Mononuclear cell (primary cell): Measurements from ENCODE around the gene RNPEPL1. TPM values are rescaled to one million over a fixed set of nuclear protein-coding genes. Genes with fewer than 3 reads are reported as not detected.
"Not testable (repeated sequence)": the region's sequence is repeated elsewhere in the genome, so short reads cannot be mapped to it uniquely, and the experiment has no call there.

Experiments used
- H3K27me3 ChIP-seq: 2 replicates; pipeline ENCODE4 v1.6.0; 2011; ENCODE audit warnings: low read length, control low read depth; ENCODE audit not compliant: insufficient read depth
- H3K4me1 ChIP-seq: 2 replicates; pipeline ENCODE4 v1.5.1; 2011; ENCODE audit warnings: mild to moderate bottlenecking, low read length, control low read depth; ENCODE audit not compliant: insufficient read depth
- H3K4me3 ChIP-seq: 2 replicates; pipeline ENCODE4 v1.5.1; 2011; ENCODE audit warnings: mild to moderate bottlenecking, low read length, moderate library complexity
- H3K9me3 ChIP-seq: 2 replicates; pipeline ENCODE4 v1.5.1; 2011; ENCODE audit warnings: low read depth, mild to moderate bottlenecking, control low read depth, low read length
- total RNA-seq: library from RNA; depleted of rRNA; stranded (reverse); fragments of >200 nt; gene quantifications from one replicate; pipeline ENCODE4 v1.2.3, GENCODE V29; 2012

RNPEPL1 gene
- total RNA-seq, 1 donor, result 41.1 TPM

DNA sequence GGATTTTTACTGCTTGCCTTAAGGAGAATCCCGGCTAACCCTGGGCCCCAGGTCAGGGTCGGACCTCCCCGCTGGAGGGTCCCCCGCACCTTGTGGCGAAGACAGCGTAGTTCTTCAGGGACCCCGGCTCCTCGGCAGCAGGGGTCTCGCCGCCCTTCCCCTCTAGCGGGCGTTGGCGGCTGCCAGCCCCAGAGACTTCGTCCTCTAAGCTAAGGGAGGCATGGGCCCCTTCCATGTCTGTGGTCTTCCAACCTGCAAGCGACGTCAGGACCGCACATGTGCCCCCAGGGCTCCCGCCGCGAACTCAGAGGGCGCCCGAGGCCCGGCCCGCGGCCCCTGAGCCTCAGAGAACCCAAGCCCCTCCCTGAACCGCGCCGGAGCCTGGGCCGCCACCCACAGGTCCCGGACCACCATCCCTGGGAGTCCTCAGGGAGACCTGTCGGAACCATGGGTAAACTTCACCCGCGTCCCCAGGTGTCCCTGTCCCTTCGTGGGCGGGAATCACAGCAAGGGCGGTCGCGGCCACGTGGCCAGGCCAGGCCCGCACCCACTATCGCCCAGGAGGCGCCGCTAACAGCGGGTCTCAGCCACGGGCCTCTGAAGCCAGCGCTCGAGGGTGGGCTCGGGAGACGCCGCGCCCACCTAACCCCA lies 11.1 kb upstream of the RNPEPL1 start:
- Histone ChIP-seq H3K9me3 (no peaks in the 10 kb centered on the region), H3K4me1 (peaks cover 40% of the 10 kb centered on the region), H3K27me3 (no peaks in the 10 kb centered on the region), H3K4me3 (no peak overlapping the region)

DNA sequence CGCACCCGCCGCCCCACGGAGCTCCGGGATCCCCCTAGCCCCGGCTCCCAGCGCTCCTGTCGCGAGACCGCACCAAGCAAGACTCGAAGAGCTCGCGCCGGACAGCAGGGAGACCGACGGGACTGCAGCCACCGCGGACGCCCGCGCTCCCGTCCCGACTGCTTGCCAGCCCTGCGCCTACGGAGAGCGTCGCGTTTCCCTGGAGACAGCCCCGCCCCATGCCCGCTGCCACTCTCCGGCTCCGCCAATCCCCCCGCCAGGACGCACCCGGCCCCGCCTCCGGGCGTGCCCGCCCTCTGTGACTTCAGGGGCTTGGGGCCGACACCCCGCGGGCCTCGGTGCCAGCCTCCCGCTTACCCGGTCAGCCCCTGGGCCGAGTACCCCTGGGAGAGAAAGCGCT lies 10.5 kb upstream of the RNPEPL1 start, which contains the start of gene ANKMY1:
ANKMY1 (minus strand) TSS at position 181 of the 400 bp plus-strand sequence. CDS start 653 bp downstream, outside the sequence.
- H3K4me3 ChIP-seq, result no peak within 1 kb of the TSS
- no peaks in the 10 kb centered on the region for H3K9me3 ChIP-seq
- peaks cover 46% of the 10 kb centered on the region for H3K4me1 ChIP-seq
- no peaks in the 10 kb centered on the region for H3K27me3 ChIP-seq

DNA sequence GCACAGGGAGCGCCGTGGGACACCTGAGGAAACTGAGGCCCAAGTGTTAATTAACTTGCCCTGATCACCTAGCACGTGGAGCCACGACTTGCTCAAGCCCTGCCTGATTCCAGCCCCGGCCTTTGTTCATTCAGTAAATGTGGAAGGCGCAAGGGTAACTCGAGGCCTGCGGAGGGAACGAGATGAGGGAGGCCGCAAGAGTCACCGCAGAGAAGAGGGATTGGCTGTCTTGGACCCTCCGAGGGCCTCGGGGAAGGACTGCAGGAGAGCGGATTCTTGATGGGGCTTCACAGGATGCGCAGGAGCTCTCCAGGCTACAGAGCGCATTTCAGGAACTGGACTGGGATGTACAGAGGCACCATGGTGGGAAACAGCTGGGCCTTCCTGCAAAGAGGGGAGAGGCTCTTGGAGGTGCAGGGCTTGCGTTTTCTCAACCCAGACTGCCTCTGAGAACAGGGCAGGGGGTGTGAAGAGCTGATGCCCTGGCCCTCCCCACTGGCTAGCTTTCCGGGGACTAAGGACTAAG lies 10.0 kb upstream of the RNPEPL1 start:
- Histone ChIP-seq H3K27me3 (no peaks in the 10 kb centered on the region), H3K4me3 (no peak overlapping the region), H3K9me3 (no peaks in the 10 kb centered on the region), H3K4me1 (peaks cover 51% of the 10 kb centered on the region)

DNA sequence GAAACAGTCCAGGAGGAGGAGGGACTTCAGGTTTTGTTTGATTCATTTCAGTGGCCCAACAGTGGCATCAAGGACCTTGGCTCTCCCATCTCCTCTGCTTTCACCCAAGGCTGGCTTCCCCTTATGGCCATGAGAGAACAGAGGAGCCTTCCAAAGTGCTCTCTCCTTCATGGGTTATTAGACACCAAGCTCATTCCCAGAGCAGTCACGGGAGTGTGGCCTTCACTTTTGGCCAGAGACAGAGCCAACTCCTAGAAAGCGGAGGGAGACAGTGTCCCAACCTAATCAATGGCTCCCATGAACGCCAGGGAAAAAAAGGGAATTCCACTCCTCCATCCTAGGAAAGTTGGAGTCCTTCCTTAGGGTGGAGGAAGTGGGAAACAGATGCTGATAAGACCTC lies 9.0 kb upstream of the RNPEPL1 start:
- Histone ChIP-seq H3K9me3 (no peaks in the 10 kb centered on the region), H3K4me1 (peaks cover 61% of the 10 kb centered on the region), H3K4me3 (no peak overlapping the region), H3K27me3 (no peaks in the 10 kb centered on the region)

DNA sequence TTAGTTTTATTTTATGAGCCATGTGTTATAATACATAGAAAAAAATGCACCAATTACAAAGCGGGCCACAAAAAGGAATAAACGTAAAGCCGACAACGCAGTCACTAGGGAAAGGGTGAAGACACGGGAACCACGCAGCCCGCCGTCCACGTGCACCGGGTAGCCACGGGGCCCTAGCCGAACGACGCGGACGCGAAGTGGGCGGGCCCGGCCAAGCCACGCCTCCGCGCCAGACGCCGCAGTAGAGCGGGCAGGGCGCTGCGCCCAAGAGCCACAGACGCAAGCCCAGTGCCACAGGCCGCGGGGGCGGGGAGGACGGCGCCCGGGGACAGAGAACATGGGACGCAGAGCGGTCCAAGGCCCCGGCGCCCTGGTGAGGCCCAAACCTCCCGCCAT lies 8.2 kb upstream of the RNPEPL1 start, which contains the start of gene DUSP28:
DUSP28 (plus strand) TSS at position 274 of the 396 bp plus-strand sequence. CDS start 328 bp downstream, outside the sequence.
- Histone ChIP-seq H3K4me3 (peak within 1 kb of the TSS; percentile 68), H3K27me3 (no peaks in the 10 kb centered on the region), H3K4me1 (peaks cover 69% of the 10 kb centered on the region)

DNA sequence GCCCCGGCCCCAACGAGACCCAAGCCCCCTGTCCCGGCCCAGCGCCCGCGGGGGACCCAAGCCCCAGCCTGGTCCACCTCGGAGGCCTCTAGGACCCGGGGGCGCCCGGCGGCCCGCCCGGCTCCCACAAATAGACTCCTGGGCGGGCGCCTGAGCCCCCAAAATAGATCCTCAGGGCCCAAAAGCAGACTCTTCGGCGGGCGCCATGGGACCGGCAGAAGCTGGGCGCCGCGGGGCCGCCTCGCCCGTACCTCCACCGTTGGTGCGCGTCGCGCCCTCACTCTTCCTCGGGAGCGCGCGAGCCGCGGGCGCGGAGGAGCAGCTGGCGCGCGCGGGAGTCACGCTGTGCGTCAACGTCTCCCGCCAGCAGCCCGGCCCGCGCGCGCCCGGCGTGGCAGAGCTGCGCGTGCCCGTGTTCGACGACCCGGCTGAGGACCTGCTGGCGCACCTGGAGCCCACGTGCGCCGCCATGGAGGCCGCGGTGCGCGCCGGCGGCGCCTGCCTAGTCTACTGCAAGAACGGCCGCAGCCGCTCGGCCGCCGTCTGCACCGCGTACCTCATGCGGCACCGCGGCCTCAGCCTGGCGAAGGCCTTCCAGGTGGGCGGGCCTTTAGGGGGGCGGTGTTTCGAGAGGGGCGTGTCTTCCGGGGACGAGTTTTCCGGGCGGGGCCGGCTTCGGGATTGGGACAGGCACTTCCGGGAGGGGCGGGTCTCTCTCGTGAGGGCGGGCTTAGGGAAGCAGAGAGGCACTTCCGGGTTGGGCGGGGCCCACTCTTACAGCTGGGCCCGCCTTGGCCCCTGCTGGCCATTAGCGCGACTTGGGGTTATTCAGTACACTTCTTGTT lies 7.6 kb upstream of the RNPEPL1 start:
- Histone ChIP-seq H3K27me3 (no peaks in the 10 kb centered on the region), H3K4me1 (peaks cover 75% of the 10 kb centered on the region), H3K9me3 (no peaks in the 10 kb centered on the region), H3K4me3 (peak overlapping the region; percentile 68)

More for the DNA sequence above, 8.2 kb upstream of the RNPEPL1 start, which contains the start of gene DUSP28:
- H3K9me3 ChIP-seq, result no peaks in the 10 kb centered on the region

DNA sequence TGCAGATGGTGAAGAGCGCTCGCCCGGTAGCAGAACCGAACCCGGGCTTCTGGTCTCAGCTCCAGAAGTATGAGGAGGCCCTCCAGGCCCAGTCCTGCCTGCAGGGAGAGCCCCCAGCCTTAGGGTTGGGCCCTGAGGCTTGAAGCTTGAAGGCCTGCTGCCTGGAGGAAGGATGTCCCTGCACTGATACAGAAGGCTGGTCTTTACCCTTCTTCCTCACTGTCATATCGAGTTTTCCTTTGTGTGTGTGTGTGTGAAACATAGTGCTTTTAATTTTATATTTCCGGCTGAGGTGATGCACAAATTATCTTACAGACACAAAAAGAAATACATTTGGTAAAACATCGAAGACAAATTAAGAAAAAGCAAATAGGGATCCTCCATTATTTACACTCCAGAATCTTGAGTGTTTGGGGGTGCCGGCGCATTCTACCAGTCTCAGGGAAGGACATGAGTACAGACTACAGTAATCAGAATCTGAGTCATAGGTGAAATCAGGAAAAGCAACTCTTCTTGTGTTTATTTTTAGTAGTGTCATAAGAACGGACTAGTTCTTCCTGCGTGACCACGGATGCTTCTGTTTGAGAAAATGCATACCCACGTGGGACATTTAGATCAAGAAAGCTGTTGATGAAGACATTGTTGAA lies 6.8 kb upstream of the RNPEPL1 start:
- Histone ChIP-seq H3K4me3 (peak overlapping the region; percentile 68), H3K4me1 (peaks cover 81% of the 10 kb centered on the region), H3K9me3 (no peaks in the 10 kb centered on the region), H3K27me3 (no peaks in the 10 kb centered on the region)

DNA sequence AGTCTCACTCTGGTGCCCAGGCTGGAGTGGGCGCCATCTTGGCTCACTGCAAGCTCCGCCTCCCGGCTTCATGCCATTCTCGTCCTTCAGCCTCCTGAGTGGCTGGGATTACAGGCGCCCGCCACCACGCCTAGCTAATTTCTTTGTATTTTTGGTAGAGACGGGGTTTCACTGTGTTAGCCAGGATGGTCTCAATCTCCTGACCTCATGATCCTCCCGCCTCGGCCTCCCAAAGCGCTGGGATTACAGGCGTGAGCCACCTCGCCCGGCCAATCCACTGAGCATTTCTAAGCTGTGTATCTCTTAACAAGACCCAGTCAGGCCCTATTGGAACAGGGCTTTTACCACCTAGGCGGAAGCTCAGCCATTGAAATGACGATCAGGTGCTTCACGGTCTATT lies 5.1 kb upstream of the RNPEPL1 start:
- not testable (repeated sequence) for H3K9me3 ChIP-seq, H3K4me3 ChIP-seq, H3K27me3 ChIP-seq
- peaks cover 83% of the 10 kb centered on the region for H3K4me1 ChIP-seq

DNA sequence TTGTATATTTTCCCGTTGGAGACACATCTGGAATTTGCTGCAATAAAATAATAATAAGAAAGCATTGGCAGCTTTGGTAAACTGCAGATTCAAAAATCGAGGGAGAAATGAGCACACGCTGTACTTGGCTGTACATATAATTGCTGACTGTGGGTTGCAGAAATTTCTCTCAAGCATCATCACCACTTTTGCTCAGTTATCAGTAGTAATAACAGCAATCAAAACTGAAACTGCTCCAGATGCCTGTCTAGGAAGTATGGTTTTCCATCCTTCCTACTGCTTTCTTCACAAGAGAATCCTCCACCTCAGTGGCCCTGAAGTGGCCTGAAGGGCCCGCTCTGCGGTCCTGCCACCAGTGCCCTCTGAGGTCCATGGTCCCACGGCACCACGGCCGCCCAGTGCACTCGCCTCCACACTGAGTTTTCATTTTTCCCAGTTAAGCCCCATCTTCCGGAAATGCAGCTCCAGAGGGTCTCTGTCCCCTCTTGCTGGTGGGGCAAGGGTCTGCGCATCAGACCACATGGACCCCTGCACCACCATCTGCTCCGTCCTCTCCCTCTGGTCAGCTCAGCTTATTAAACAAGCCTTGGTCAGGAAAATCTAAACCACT lies 4.2 kb upstream of the RNPEPL1 start:
- Histone ChIP-seq H3K4me3 (no peak overlapping the region), H3K9me3 (no peaks in the 10 kb centered on the region), H3K27me3 (no peaks in the 10 kb centered on the region), H3K4me1 (peaks cover 77% of the 10 kb centered on the region)

DNA sequence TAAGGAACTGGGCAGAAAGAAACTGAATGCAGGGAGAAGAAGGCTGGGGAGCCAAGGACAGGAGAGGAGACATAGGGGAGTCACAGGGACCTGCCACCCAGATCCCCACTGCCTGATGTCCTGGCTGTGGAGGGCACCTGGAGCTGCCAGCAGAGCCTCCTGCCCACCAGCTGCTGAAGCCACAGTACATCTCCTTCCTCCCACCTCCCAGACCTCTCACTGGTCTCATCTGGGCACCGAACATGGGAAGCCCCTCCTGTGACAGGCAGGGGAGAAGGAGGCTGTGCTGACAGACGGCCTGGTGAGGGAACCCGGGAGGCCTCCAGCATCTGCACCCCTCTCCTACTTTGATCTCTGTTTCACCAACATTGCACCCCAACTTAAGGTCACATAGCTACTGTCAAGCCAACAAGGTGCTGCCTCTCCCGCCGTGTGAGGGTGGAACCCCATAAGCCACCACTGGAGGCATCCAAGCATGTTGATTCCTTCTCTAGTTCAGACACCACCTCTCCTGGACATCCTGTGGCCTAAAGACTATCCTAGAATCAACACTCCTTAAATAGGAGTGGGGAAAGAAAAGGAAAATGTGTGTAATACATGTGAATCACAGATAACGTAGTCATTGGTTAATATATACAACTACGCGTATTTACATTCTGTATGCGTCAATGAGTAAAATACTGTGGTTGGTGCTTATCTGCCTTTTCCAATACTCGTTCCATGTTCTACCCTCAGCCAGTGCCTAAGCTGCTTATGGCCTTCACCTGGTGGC lies 3.5 kb upstream of the RNPEPL1 start:
- Histone ChIP-seq H3K4me1 (peaks cover 77% of the 10 kb centered on the region), H3K4me3 (peak overlapping the region; percentile 32), H3K9me3 (no peaks in the 10 kb centered on the region), H3K27me3 (no peaks in the 10 kb centered on the region)

DNA sequence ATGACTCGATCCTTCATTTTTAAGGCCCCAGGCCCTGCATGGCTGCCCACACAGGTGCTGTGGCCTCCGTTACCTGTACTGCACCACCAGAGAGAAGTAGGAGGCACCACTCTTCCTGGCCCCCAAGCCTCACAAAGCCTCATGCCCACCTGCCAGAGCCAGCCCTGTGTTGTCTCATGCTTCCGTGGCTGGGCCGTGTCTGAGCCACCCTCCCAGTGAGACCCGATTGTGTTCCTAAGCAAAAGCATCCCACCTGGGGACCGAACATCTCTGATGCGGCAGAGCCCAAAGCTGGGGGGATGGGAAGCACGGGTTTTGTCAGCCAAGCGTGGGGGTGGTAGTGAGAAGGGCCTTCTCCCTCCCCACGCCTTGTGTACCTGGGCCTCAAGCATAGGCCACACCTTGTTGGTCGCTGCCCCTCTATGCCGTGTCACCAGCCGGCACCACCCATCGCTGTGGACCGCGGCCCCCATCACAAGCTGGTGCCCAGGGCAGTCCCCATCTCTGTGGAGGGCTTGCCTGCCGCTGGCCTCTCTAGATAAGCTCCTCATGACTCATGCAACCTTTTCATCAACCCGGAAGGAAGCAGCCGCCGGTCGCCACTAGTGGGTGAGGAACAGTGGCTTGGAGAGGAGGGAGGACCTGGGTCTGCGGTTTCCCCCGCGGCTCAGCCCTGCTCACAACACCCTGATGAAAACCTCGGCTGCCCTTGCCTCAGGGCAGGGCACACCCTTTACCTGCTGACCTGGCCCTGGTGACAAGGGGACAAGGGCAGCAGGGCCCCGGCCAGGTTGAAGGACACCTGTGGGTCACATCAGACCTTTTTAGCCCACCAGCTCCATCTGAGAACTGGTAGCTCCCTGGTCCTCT lies 2.7 kb upstream of the RNPEPL1 start:
- Histone ChIP-seq H3K4me1 (peaks cover 84% of the 10 kb centered on the region), H3K4me3 (peak overlapping the region; percentile 32), H3K9me3 (no peaks in the 10 kb centered on the region), H3K27me3 (no peaks in the 10 kb centered on the region)

DNA sequence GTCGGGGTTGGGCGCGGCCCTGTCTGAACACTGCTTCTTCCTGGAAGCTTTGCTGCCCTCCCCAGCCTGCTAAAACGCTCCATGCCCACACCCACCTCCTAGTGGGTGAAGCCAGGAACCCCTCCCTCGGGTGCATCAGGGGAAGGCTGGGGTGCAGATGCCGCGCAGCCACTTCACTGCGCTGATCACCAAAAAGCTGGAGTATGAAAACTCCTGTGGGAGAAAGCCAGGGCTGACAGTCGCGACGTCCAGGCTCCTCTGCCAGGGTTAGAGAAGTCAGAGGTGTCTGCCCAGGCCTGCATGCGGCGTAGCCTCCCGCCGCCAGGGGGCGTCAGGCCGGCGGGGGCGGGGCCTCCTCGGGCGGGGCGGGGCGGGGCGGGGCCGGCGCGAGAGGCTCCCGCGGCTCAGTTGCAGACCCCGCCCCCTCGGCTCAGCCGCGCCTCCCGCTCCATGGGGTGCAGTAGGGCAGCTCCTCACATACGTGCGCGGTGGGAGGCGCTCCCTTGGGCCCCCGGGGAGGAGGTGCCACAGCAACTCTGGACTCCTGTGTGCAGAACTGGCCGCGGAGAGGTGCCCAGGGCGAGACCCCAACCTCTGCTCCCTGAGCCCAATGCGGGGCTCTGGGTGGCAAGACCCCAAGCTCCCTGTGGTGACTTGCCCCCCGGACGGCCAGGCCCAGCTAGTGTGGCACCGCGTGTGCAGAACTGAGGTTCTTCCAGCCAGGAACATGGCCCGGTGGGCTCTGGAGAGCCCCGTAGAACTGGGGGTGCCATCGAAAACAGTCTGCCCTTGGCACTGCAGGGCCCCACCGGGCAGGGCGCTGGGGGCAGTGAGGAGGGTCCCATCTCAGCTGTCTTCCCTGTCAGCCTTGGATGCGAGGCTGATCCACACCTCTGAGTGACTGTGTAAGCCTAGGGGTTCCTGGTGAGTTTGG lies 1.8 kb upstream of the RNPEPL1 start:
- Histone ChIP-seq H3K4me3 (peak overlapping the region; percentile 55), H3K4me1 (peaks cover 89% of the 10 kb centered on the region), H3K9me3 (no peaks in the 10 kb centered on the region), H3K27me3 (no peaks in the 10 kb centered on the region)
